Endothelial cell of umbilical vein (primary cell): ENCODE measurements around the gene PHF23. TPM values are rescaled to one million over a fixed set of nuclear protein-coding genes. Genes with fewer than 3 reads are reported as not detected.
A peak's percentile ranks its signal among the peaks of the same experiment; 100 is the strongest.

Source experiments
- BruUV-seq: library from RNA; stranded (reverse); fragments of 400-500 nt; replicated peaks from 2 replicates; lab custom pipeline; 2021; lab: Mats Ljungman, UMichigan
- CTCF ChIA-PET: fragments of 300-600, 350-600 bp; sonication (Branson Sonifier 250); formaldehyde crosslinking; loops from one replicate; lab custom pipeline; 2021; ENCODE audit warnings: antibody characterized with exemption, inconsistent platforms; lab: Charles Lee
- POLR2A ChIA-PET: fragments of 300-600, 350-600 bp; sonication (Branson Sonifier 250); formaldehyde crosslinking; loops from one replicate; lab custom pipeline; 2021; ENCODE audit warnings: antibody characterized with exemption, inconsistent platforms; lab: Charles Lee
- DNase-seq: peaks from one replicate; pipeline ENCODE4 v3.0.0-alpha.2; 2011; ENCODE audit warnings: low read depth, low spot score
- FAIRE-seq: peaks from 2 replicates; lab custom pipeline; 2011; peaks lifted over from hg19 to GRCh38; lab: Jason Lieb, UNC
- H2AFZ ChIP-seq: 2 replicates; pipeline ENCODE4 v1.6.0; 2012; ENCODE audit warnings: low read depth, low read length, control low read depth, inconsistent platforms
- H3K27ac ChIP-seq: 2 replicates; pipeline ENCODE4 v1.5.1; 2011; ENCODE audit warnings: low read depth, mild to moderate bottlenecking, control low read depth, low read length, moderate library complexity; ENCODE audit not compliant: insufficient read depth
- H3K27me3 ChIP-seq, 2 experiments: 2 replicates each; pipeline versions ENCODE4 v1.6.0 to v1.6.1; 2011; ENCODE audit warnings: low read length in 2 of 2, mixed read lengths in 1 of 2; ENCODE audit not compliant: control insufficient read depth in 2 of 2, insufficient read depth in 2 of 2
- H3K36me3 ChIP-seq, 2 experiments: 2 replicates in 1 of 2; 3 replicates in 1 of 2; pipeline ENCODE4 v1.5.1; 2011; ENCODE audit warnings: low read length in 2 of 2, mild to moderate bottlenecking in 1 of 2, moderate library complexity in 1 of 2; ENCODE audit not compliant: control insufficient read depth in 2 of 2, insufficient read depth in 2 of 2; ENCODE audit errors: extremely low read depth in 1 of 2
- H3K4me1 ChIP-seq: 3 replicates; pipeline ENCODE4 v1.5.1; 2011; ENCODE audit warnings: mild to moderate bottlenecking, low read length; ENCODE audit not compliant: control insufficient read depth, insufficient read depth; ENCODE audit errors: extremely low read depth
- H3K4me2 ChIP-seq: 2 replicates; pipeline ENCODE4 v1.6.1; 2011; ENCODE audit warnings: low read length, control low read depth, mixed read lengths; ENCODE audit not compliant: insufficient read depth
- H3K4me3 ChIP-seq, 3 experiments: fragments of 200-600 bp in 1 of 3; sonication (generic), shearing (Covaris generic) in 1 of 3; replicated peaks in 1 of 3; 2 replicates each; pipeline ENCODE4 v1.5.1; 2011 to 2016; ENCODE audit warnings: control low read depth in 3 of 3, low read length in 3 of 3, mild to moderate bottlenecking in 2 of 3, inconsistent platforms in 1 of 3, low read depth in 1 of 3, moderate library complexity in 1 of 3; ENCODE audit not compliant: insufficient read depth in 1 of 3
- H3K79me2 ChIP-seq: 2 replicates; pipeline ENCODE4 v1.6.0; 2012; ENCODE audit warnings: low read length, inconsistent platforms; ENCODE audit not compliant: control insufficient read depth, insufficient read depth
- H3K9ac ChIP-seq: replicated peaks from 2 replicates; pipeline ENCODE3; 2011; ENCODE audit warnings: low read length, control low read depth; ENCODE audit not compliant: insufficient read depth; ENCODE audit errors: extremely low read depth
- H3K9me1 ChIP-seq: replicated peaks from 3 replicates; pipeline ENCODE4 v1.6.0; 2011; ENCODE audit warnings: mild to moderate bottlenecking, low read length; ENCODE audit not compliant: control insufficient read depth, insufficient read depth; ENCODE audit errors: extremely low read depth
- H3K9me3 ChIP-seq: replicated peaks from 2 replicates; pipeline ENCODE4 v1.5.1; 2012; ENCODE audit warnings: low read length, inconsistent platforms; ENCODE audit not compliant: control insufficient read depth, insufficient read depth
- H4K20me1 ChIP-seq: replicated peaks from 2 replicates; pipeline ENCODE3; 2011; ENCODE audit warnings: mild to moderate bottlenecking, low read length; ENCODE audit not compliant: control insufficient read depth, insufficient read depth; ENCODE audit errors: extremely low read depth
- CTCF ChIP-seq, 2 donors: IDR thresholded peaks; 1 replicate in 1 of 2; 2 replicates in 1 of 2; pipeline ENCODE4 v1.5.1; 2011; ENCODE audit warnings: low read length in 2 of 2, mild to moderate bottlenecking in 2 of 2, moderate library complexity in 2 of 2, control low read depth in 1 of 2, inconsistent platforms in 1 of 2, low read depth in 1 of 2; ENCODE audit not compliant: insufficient read depth in 1 of 2; ENCODE audit errors: extremely low read depth in 1 of 2
- EZH2 ChIP-seq: IDR thresholded peaks from 2 replicates; pipeline ENCODE4 v1.6.1; 2012; ENCODE audit warnings: borderline replicate concordance, low read depth, mild to moderate bottlenecking, moderate library complexity, low read length, inconsistent platforms; ENCODE audit not compliant: severe bottlenecking
- FOS ChIP-seq: IDR thresholded peaks from 2 replicates; pipeline ENCODE4 v1.6.1; 2011; ENCODE audit warnings: mild to moderate bottlenecking, low read length, moderate library complexity, borderline replicate concordance; ENCODE audit not compliant: insufficient read depth
- GATA2 ChIP-seq: IDR thresholded peaks from 2 replicates; pipeline ENCODE4 v1.7.0; 2011; ENCODE audit warnings: low read depth, mild to moderate bottlenecking, moderate library complexity, mixed read lengths, low read length; ENCODE audit not compliant: insufficient read length, insufficient read depth
- JUN ChIP-seq: IDR thresholded peaks from 2 replicates; pipeline ENCODE4 v1.6.1; 2011; ENCODE audit warnings: borderline replicate concordance, low read depth; ENCODE audit not compliant: insufficient read length, insufficient read depth
- MAX ChIP-seq: IDR thresholded peaks from 2 replicates; pipeline ENCODE4 v1.6.1; 2011; ENCODE audit not compliant: insufficient read depth, insufficient read length
- MYC ChIP-seq: IDR thresholded peaks from one replicate; pipeline ENCODE4 v1.6.1; 2011; ENCODE audit warnings: mild to moderate bottlenecking, low read depth, low read length
- POLR2A ChIP-seq: IDR thresholded peaks from 2 replicates; pipeline ENCODE4 v1.6.1; 2012; ENCODE audit warnings: low read depth, mild to moderate bottlenecking, control low read depth, low read length
- POLR2AphosphoS5 ChIP-seq: IDR thresholded peaks from 2 replicates; pipeline ENCODE4 v1.6.1; 2012; ENCODE audit warnings: low read depth, mild to moderate bottlenecking, control low read depth, low read length, moderate library complexity; ENCODE audit not compliant: insufficient read depth
- dilution Hi-C: fragments of 300-500 bp; cut with MboI; formaldehyde crosslinking; loops from one replicate; pipeline ENCODE4 v1.15.0; 2019; ENCODE audit warnings: low sequenced_read_pairs; ENCODE audit not compliant: extremely low pct_ligation_motif_present
- intact Hi-C: fragments of 100-400 bp; cut with micrococcal nuclease; formaldehyde crosslinking; loops from one replicate; pipeline ENCODE4 v1.10.0; 2022
- polyA plus RNA-seq, 4 experiments: library from polyadenylated mRNA; depleted of rRNA in 3 of 4; stranded (reverse) in 3 of 4; unstranded in 1 of 4; fragments of >200 nt; gene quantifications; 2 replicates each; pipeline versions ENCODE4 v1.2.1 to v1.2.3, GENCODE V29; 2011 to 2012; ENCODE audit warnings: missing spikeins in 1 of 4
- total RNA-seq: library from RNA; stranded (reverse); gene quantifications from 2 replicates; pipeline ENCODE4 v1.2.3, GENCODE V29; 2021

The PHF23 gene
- total and polyA plus RNA-seq, 2 donors (not counting 3 experiments of a cell fraction or from before 2014, with no cell fraction given): 35.6 to 54.7 TPM

DNA sequence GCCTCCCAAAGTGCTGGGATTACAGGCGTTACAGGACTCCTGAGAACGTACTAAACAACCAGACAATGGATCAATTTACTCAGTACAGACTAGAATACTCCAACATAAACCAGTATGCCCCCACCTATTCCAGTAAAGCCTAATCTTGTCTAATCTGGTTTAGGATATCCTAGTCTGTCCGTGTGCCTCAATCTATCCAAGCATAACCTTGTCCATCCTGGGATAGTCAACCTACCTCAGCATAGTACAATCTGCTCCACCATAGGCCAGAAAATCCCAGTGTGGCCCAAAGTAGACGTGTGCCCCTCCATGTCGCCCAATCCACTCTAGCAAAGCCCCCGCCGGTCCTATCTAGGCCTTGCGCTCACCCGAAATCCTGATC is 5.6 kb downstream of the PHF23 start:
- intact Hi-C loops: loop anchor here (1.0 kb wide), 1 partner anchor 12 kb away; no protein-coding TSS in a partner anchor
- H2AFZ ChIP-seq: no peak overlapping the region
- peaks cover 63% of the 10 kb centered on the region for H3K79me2 ChIP-seq
- no peaks in the 10 kb centered on the region for H3K27me3 ChIP-seq
- no peak for TF ChIP-seq GATA2
- peak overlapping the region; percentile 29 for H3K27ac ChIP-seq
- H3K9me3 ChIP-seq: no peaks in the 10 kb centered on the region
- ChIA-PET CTCF (interaction anchor here (1.0 to 2.8 kb wide), 3 partner anchors 13 to 63 kb away, joined by 3 to 13 read pairs (median 5); no protein-coding TSS in a partner anchor), POLR2A (interaction anchor here (0.5 kb wide), 1 partner anchor 35 kb away, joined by 3 read pairs; no protein-coding TSS in a partner anchor)
- H4K20me1 ChIP-seq: peaks cover 4% of the 10 kb centered on the region
- FAIRE-seq (peak; percentile 65), DNase-seq (no peak)
- peaks cover 17 to 38% of the 10 kb centered on the region in 2 experiments for H3K36me3 ChIP-seq
- peak overlapping the region; percentile 43 to 83 (median 55) for H3K4me3 ChIP-seq
- no peaks in the 10 kb centered on the region for H3K9me1 ChIP-seq
- H3K4me2 ChIP-seq: peak overlapping the region; percentile 86
- no TSS peak for BruUV-seq
- dilution Hi-C loops: no loop called here
- peak overlapping the region; percentile 74 for H3K9ac ChIP-seq
- H3K4me1 ChIP-seq: peaks cover 12% of the 10 kb centered on the region

DNA sequence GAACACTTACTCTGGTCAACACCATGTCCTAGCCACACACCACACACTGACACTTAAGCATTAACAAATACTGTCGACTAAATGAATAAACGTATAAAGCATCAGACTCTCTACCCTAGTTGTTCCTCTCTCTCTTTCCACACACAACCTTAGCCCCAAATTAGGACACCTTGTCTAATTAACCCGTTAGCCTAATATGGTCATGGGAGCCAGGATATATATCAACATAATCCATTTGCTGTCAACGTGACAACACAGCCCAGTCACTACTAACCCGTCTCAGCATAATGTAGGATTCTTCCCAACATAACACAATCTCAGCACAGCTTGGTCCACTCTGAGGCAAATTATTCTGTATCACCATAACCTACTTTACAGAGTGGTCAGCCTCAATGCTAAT is 7.1 kb downstream of the PHF23 start:
- intact Hi-C loops (no loop called here), dilution Hi-C loops (no loop called here)
- peaks cover 4% of the 10 kb centered on the region for H4K20me1 ChIP-seq
- no peaks in the 10 kb centered on the region for H3K9me3 ChIP-seq
- no peak for DNase-seq
- CTCF ChIA-PET: interaction anchor here (2.8 kb wide), 1 partner anchor 11 kb away, joined by 13 read pairs; no protein-coding TSS in a partner anchor
- H3K4me2 ChIP-seq: peak overlapping the region; percentile 54
- H3K4me1 ChIP-seq: peaks cover 8% of the 10 kb centered on the region
- no peak overlapping the region for H3K27ac ChIP-seq
- peak overlapping the region in 1 of 3 experiments; percentile 6 for H3K4me3 ChIP-seq
- TF ChIP-seq EZH2 (no peak), POLR2A (no peak), FOS (no peak), CTCF (IDR thresholded peaks at IDR 0.05; ENCODE audit: extremely low read depth in 1 of 2, insufficient read depth in 1 of 2, low read depth in 1 of 2, low read length in 2 of 2) (no peak), MAX (no peak), GATA2 (no peak), JUN (no peak), POLR2AphosphoS5 (no peak), MYC (no peak)
- H3K9me1 ChIP-seq: no peaks in the 10 kb centered on the region
- peaks cover 53% of the 10 kb centered on the region for H3K79me2 ChIP-seq
- H3K27me3 ChIP-seq: no peaks in the 10 kb centered on the region
- no peak overlapping the region for H3K9ac ChIP-seq
- BruUV-seq: no TSS peak
- FAIRE-seq: no peak
- H3K36me3 ChIP-seq: peaks cover 21 to 45% of the 10 kb centered on the region in 2 experiments
- POLR2A ChIA-PET: interaction anchor here (0.7 kb wide), 1 partner anchor 13 kb away, joined by 6 read pairs; the partner anchor contains the start of genes ACADVL and DLG4
- no peak overlapping the region for H2AFZ ChIP-seq
